PC-3 (cell line): ENCODE data around the gene ARVCF. TPM values are rescaled to one million over a fixed set of nuclear protein-coding genes. Genes with fewer than 3 reads are reported as not detected.

Experiments
- ATAC-seq: fragments of 200-7000 bp; cut with Tn5 transposase; 2 replicates; pipeline ENCODE4 v1.9.1; 2020; ENCODE audit warnings: mild to moderate bottlenecking, moderate library complexity
- BruUV-seq: library from RNA; stranded (reverse); fragments of 400-500 nt; replicated peaks from 2 replicates; lab custom pipeline; 2021; lab: Mats Ljungman, UMichigan
- CTCF ChIA-PET: fragments of 300-600 bp; sonication (Branson Sonifier 250); formaldehyde crosslinking; loops from one replicate; lab custom pipeline; 2022; ENCODE audit warnings: antibody characterized with exemption; lab: Charles Lee
- POLR2A ChIA-PET: fragments of 300-600 bp; sonication (Branson Sonifier 250); formaldehyde crosslinking; loops from one replicate; lab custom pipeline; 2022; ENCODE audit warnings: antibody characterized with exemption; ENCODE audit not compliant: unreplicated experiment; lab: Charles Lee
- DNase-seq: peaks from one replicate; pipeline ENCODE4 v3.0.0-alpha.2; 2015
- H2AFZ ChIP-seq: fragments of 300-600 bp; sonication (generic); 2 replicates; pipeline ENCODE4 v1.6.0; 2016; ENCODE audit warnings: antibody characterized with exemption, low read length
- H3F3A ChIP-seq: fragments of 300-600 bp; sonication (generic); one replicate; pipeline ENCODE4 v1.6.0; 2017; ENCODE audit warnings: antibody characterized with exemption, low read length, control low read depth, mild to moderate bottlenecking; ENCODE audit not compliant: unreplicated experiment
- H3K27ac ChIP-seq: fragments of 300-600 bp; sonication (generic); 2 replicates; pipeline ENCODE4 v1.5.1; 2016; ENCODE audit warnings: mild to moderate bottlenecking, low read length
- H3K27me3 ChIP-seq: fragments of 300-600 bp; sonication (generic); 2 replicates; pipeline ENCODE4 v1.6.1; 2016; ENCODE audit warnings: low read length, mixed read lengths
- H3K36me3 ChIP-seq: fragments of 300-600 bp; sonication (generic); 2 replicates; pipeline ENCODE4 v1.6.1; 2016; ENCODE audit warnings: low read depth, mixed run types, low read length, mixed read lengths
- H3K4me1 ChIP-seq: fragments of 300-600 bp; sonication (generic); 2 replicates; pipeline ENCODE4 v1.5.1; 2016; ENCODE audit warnings: low read length; ENCODE audit not compliant: insufficient read depth
- H3K4me2 ChIP-seq: fragments of 300-600 bp; sonication (generic); 2 replicates; pipeline ENCODE4 v1.6.0; 2016; ENCODE audit warnings: low read length
- H3K4me3 ChIP-seq: fragments of 300-600 bp; sonication (generic); 2 replicates; pipeline ENCODE4 v1.5.1; 2016; ENCODE audit warnings: mild to moderate bottlenecking, low read length, mixed read lengths
- H3K79me2 ChIP-seq: fragments of 300-600 bp; sonication (generic); 2 replicates; pipeline ENCODE4 v1.6.1; 2017; ENCODE audit warnings: low read length, mixed read lengths
- H3K9ac ChIP-seq: fragments of 300-600 bp; sonication (generic); 2 replicates; pipeline ENCODE4 v1.6.0; 2016; ENCODE audit warnings: mild to moderate bottlenecking, low read length
- H3K9me2 ChIP-seq: fragments of 300-600 bp; sonication (generic); replicated peaks from 2 replicates; pipeline ENCODE4 v1.6.1; 2016; ENCODE audit warnings: mixed run types, low read length, mixed read lengths
- H3K9me3 ChIP-seq: fragments of 300-600 bp; sonication (generic); 2 replicates; pipeline ENCODE4 v1.6.1; 2016; ENCODE audit warnings: low read length, mixed read lengths
- H4K20me1 ChIP-seq: fragments of 300-600 bp; sonication (generic); 2 replicates; pipeline ENCODE4 v1.6.1; 2016; ENCODE audit warnings: low read length, mixed read lengths
- CTCF ChIP-seq: fragments of 300-600 bp; sonication (generic); conservative IDR thresholded peaks from 2 replicates; pipeline ENCODE4 v1.5.1; 2017; ENCODE audit warnings: antibody characterized with exemption, low read depth, mild to moderate bottlenecking, low read length
- EZH2 ChIP-seq: fragments of 300-600 bp; sonication (generic); IDR thresholded peaks from one replicate; pipeline ENCODE4 v1.6.1; 2017; ENCODE audit warnings: antibody characterized with exemption, mild to moderate bottlenecking, low read length; ENCODE audit not compliant: unreplicated experiment
- EZH2phosphoT487 ChIP-seq: fragments of 300-600 bp; sonication (generic); IDR thresholded peaks from 2 replicates; pipeline ENCODE4 v1.6.1; 2018; ENCODE audit warnings: mild to moderate bottlenecking, antibody characterized with exemption, low read length, borderline replicate concordance
- intact Hi-C: fragments of 100-400 bp; cut with micrococcal nuclease; formaldehyde crosslinking; loops from 2 replicates; pipeline ENCODE4 v1.9.0; 2023
- total RNA-seq: library from RNA; depleted of rRNA; stranded (reverse); fragments of >200 nt; gene quantifications from 2 replicates; pipeline ENCODE4 v1.2.3, GENCODE V29; 2014

ARVCF gene
- total RNA-seq, 1 experiment from 2014 or later = 20.0 TPM

GRCh38 chr22:20019661-20020532 is 3.3 kb upstream of the ARVCF start:
- BruUV-seq = no TSS peak
- TF ChIP-seq CTCF (no peak), EZH2phosphoT487 (no peak), EZH2 (no peak)
- Histone ChIP-seq H3K9ac (no peak overlapping the region), H3K4me2 (peak overlapping the region; percentile 90), H2AFZ (0 out of 2 replicates have a peak overlapping the region, but pooled peaks have one; percentile 72), H3F3A (no peaks in the 10 kb centered on the region), H3K4me1 (peaks cover 17% of the 10 kb centered on the region), H3K9me2 (no peaks in the 10 kb centered on the region), H3K36me3 (no peaks in the 10 kb centered on the region), H3K79me2 (peaks cover 24% of the 10 kb centered on the region), H3K4me3 (peak overlapping the region; percentile 64), H3K27ac (no peak overlapping the region), H3K9me3 (no peaks in the 10 kb centered on the region), H3K27me3 (no peaks in the 10 kb centered on the region), H4K20me1 (no peaks in the 10 kb centered on the region)
- intact Hi-C loops = no loop called here
- ChIA-PET CTCF (no interaction called here), POLR2A (no interaction called here)
- no peak for DNase-seq
- ATAC-seq = no peak

- TF ChIP-seq CTCF = no peak
- no peak for TF ChIP-seq EZH2phosphoT487
- TF ChIP-seq EZH2 = no peak
- POLR2A ChIA-PET = no interaction called here
- CTCF ChIA-PET = no interaction called here
Measured at GRCh38 chr22:20018001-20018400, 1.4 kb upstream of the ARVCF start.

GRCh38 chr22:20017622-20017958 is 967 bp upstream of the ARVCF start:
- CTCF ChIA-PET = no interaction called here
- intact Hi-C loops = no loop called here
- peak overlapping the region; percentile 61; the same call in 1 of the 2 replicates for H3K4me3 ChIP-seq
- no peak overlapping the region for H2AFZ ChIP-seq
- POLR2A ChIA-PET = no interaction called here
- DNase-seq = no peak
- H3K4me2 ChIP-seq = peak overlapping the region; percentile 79
- H3K9me2 ChIP-seq = no peaks in the 10 kb centered on the region
- no TSS peak for BruUV-seq
- TF ChIP-seq EZH2 (no peak), CTCF (no peak), EZH2phosphoT487 (no peak)
- H4K20me1 ChIP-seq = no peaks in the 10 kb centered on the region
- peaks cover 17% of the 10 kb centered on the region for H3K4me1 ChIP-seq
- H3F3A ChIP-seq = no peaks in the 10 kb centered on the region
- no peak overlapping the region for H3K27ac ChIP-seq
- no peak overlapping the region for H3K9ac ChIP-seq
- H3K36me3 ChIP-seq = no peaks in the 10 kb centered on the region
- no peak for ATAC-seq
- H3K79me2 ChIP-seq = peaks cover 16% of the 10 kb centered on the region
- no peaks in the 10 kb centered on the region for H3K27me3 ChIP-seq
- H3K9me3 ChIP-seq = no peaks in the 10 kb centered on the region

More at GRCh38 chr22:20018001-20018400, 1.4 kb upstream of the ARVCF start:
- intact Hi-C loops = no loop called here
- no peaks in the 10 kb centered on the region for H3K36me3 ChIP-seq
- H3K4me3 ChIP-seq = no peak overlapping the region
- no peak overlapping the region for H3K4me2 ChIP-seq
- H4K20me1 ChIP-seq = no peaks in the 10 kb centered on the region
- no peaks in the 10 kb centered on the region for H3F3A ChIP-seq
- H3K9me2 ChIP-seq = no peaks in the 10 kb centered on the region
- H3K27ac ChIP-seq = no peak overlapping the region
- H3K9me3 ChIP-seq = no peaks in the 10 kb centered on the region
- DNase-seq = no peak
- no TSS peak for BruUV-seq
- peaks cover 17% of the 10 kb centered on the region for H3K4me1 ChIP-seq
- ATAC-seq = no peak
- no peaks in the 10 kb centered on the region for H3K27me3 ChIP-seq
- no peak overlapping the region for H2AFZ ChIP-seq
- H3K9ac ChIP-seq = no peak overlapping the region
- H3K79me2 ChIP-seq = peaks cover 20% of the 10 kb centered on the region
